ENCODE results near the gene IMPDH1.
A peak's percentile ranks its signal among the peaks of the same experiment; 100 is the strongest.

- TF ChIP-seq CTCF (conservative IDR thresholded peaks at IDR 0.05 in 1 of 2, IDR thresholded peaks at IDR 0.05 in 1 of 2; ENCODE audit: extremely low read depth in 1 of 2, insufficient read depth in 1 of 2, low read depth in 1 of 2, low read length in 2 of 2) (peak in 1 of 2 donors; percentile 1), EZH2 (IDR thresholded peaks at IDR 0.05; ENCODE audit: borderline replicate concordance, low read length) (no peak)
These were observed 20.4 kb upstream of the IMPDH1 start for GRCh38 chr7:128430207-128430606.
